Endothelial cell (in vitro differentiated cells): ENCODE results near the gene C2orf81. TPM values are rescaled to one million over a fixed set of nuclear protein-coding genes. Genes with fewer than 3 reads are reported as not detected.
"Not testable (repeated sequence)": the region's sequence is repeated elsewhere in the genome, so short reads cannot be mapped to it uniquely, and the experiment has no call there.

Experiments used
- DNase-seq: peaks from one replicate; pipeline ENCODE4 v3.0.0; 2021; ENCODE audit warnings: low spot score
- H3K27ac Mint-ChIP-seq: one replicate; pipeline ENCODE4 v1.8.0; 2021; ENCODE audit warnings: mixed read lengths, inconsistent platforms; ENCODE audit not compliant: unreplicated experiment
- H3K27me3 Mint-ChIP-seq: one replicate; pipeline ENCODE4 v1.8.0; 2021; ENCODE audit warnings: mild to moderate bottlenecking, moderate library complexity, mixed read lengths, inconsistent platforms; ENCODE audit not compliant: unreplicated experiment
- H3K36me3 Mint-ChIP-seq: one replicate; pipeline ENCODE4 v1.8.0; 2021; ENCODE audit warnings: mild to moderate bottlenecking, low read depth, mixed read lengths, inconsistent platforms; ENCODE audit not compliant: unreplicated experiment
- H3K4me1 Mint-ChIP-seq: one replicate; pipeline ENCODE4 v1.8.0; 2021; ENCODE audit warnings: mild to moderate bottlenecking, mixed read lengths, inconsistent platforms; ENCODE audit not compliant: unreplicated experiment
- H3K4me3 Mint-ChIP-seq: one replicate; pipeline ENCODE4 v1.8.0; 2021; ENCODE audit warnings: mild to moderate bottlenecking, mixed read lengths, inconsistent platforms; ENCODE audit not compliant: unreplicated experiment
- H3K9me3 Mint-ChIP-seq: one replicate; pipeline ENCODE4 v1.8.0; 2021; ENCODE audit warnings: mixed read lengths, inconsistent platforms; ENCODE audit not compliant: unreplicated experiment
- CTCF ChIP-seq: fragments of 200-600 bp; sonication (generic); IDR thresholded peaks from one replicate; pipeline ENCODE4 v1.5.0; 2021; ENCODE audit warnings: antibody characterized with exemption; ENCODE audit not compliant: unreplicated experiment
- long read RNA-seq: library from polyadenylated mRNA; unstranded; transcript quantifications from one replicate; pipeline ENCODE4 v2.0.0, GENCODE V29; 2020; ENCODE audit not compliant: unreplicated experiment
- total RNA-seq: library from RNA; stranded (reverse); fragmentation: NEBNext Ultra II Directional; extraction: Animal tissue kit (Norgen Biotek cat#: 25700); gene quantifications from one replicate; pipeline ENCODE4 v1.2.1, GENCODE V29; 2021; ENCODE audit not compliant: unreplicated experiment

C2orf81 gene
- 5.0 TPM for total RNA-seq
- long read RNA-seq, transcript C2orf81-206 (1 exons, 2,407 nt), result major isoform, 6 of 6 reads
- long read RNA-seq, partial matches to known transcripts, result 0 of 6 reads
- long read RNA-seq, other reads (novel, unspliced or antisense), result 0 of 6 reads

GRCh38 chr2:74421221-74421870, at the start of gene C2orf81, which contains the start of gene WDR54:
Gene C2orf81 (minus strand): TSS chr2:74421619. CDS start chr2:74421560, 59 bp downstream.
Gene WDR54 (plus strand): TSS chr2:74421730. CDS start chr2:74422154, 424 bp downstream.
- no peak for TF ChIP-seq CTCF
- peaks cover 17% of the 10 kb centered on the region for H3K36me3 Mint-ChIP-seq
- H3K4me1 Mint-ChIP-seq, result peaks cover 13% of the 10 kb centered on the region
- H3K27me3 Mint-ChIP-seq, result peaks cover 11% of the 10 kb centered on the region
- peak within 1 kb of the TSS; percentile 98 for H3K27ac Mint-ChIP-seq
- no peaks in the 10 kb centered on the region for H3K9me3 Mint-ChIP-seq
- DNase-seq, result peak; percentile 88
- peak within 1 kb of the TSS; percentile 99 for H3K4me3 Mint-ChIP-seq

GRCh38 chr2:74470742-74471141, 49.3 kb upstream of the C2orf81 start:
- not testable (repeated sequence) for H3K27me3 Mint-ChIP-seq, DNase-seq, H3K9me3 Mint-ChIP-seq, H3K27ac Mint-ChIP-seq
- Mint-ChIP-seq H3K36me3 (peaks cover 17% of the 10 kb centered on the region), H3K4me3 (peak overlapping the region; percentile 66), H3K4me1 (peaks cover 10% of the 10 kb centered on the region)

- H3K4me3 Mint-ChIP-seq, result peak overlapping the region; percentile 90
- DNase-seq, result no peak
- TF ChIP-seq CTCF, result no peak
- H3K4me1 Mint-ChIP-seq, result peaks cover 15% of the 10 kb centered on the region
- H3K27me3 Mint-ChIP-seq, result peaks cover 14% of the 10 kb centered on the region
- no peak overlapping the region for H3K27ac Mint-ChIP-seq
- peaks cover 9% of the 10 kb centered on the region for H3K36me3 Mint-ChIP-seq
- no peaks in the 10 kb centered on the region for H3K9me3 Mint-ChIP-seq
These were observed 43.0 kb upstream of the C2orf81 start for GRCh38 chr2:74464406-74464805.

GRCh38 chr2:74462786-74463105, 41.3 kb upstream of the C2orf81 start:
- DNase-seq, result no peak
- Mint-ChIP-seq H3K27me3 (peaks cover 18% of the 10 kb centered on the region), H3K4me3 (no peak overlapping the region), H3K27ac (no peak overlapping the region), H3K9me3 (no peaks in the 10 kb centered on the region), H3K36me3 (peaks cover 9% of the 10 kb centered on the region), H3K4me1 (peaks cover 27% of the 10 kb centered on the region)
- no peak for TF ChIP-seq CTCF

GRCh38 chr2:74462054-74462785, 40.8 kb upstream of the C2orf81 start:
- Mint-ChIP-seq H3K4me1 (peaks cover 27% of the 10 kb centered on the region), H3K4me3 (no peak overlapping the region), H3K27me3 (peaks cover 18% of the 10 kb centered on the region), H3K36me3 (peaks cover 9% of the 10 kb centered on the region), H3K9me3 (no peaks in the 10 kb centered on the region), H3K27ac (no peak overlapping the region)
- no peak for DNase-seq
- no peak for TF ChIP-seq CTCF
